ENCODE data around the gene PRUNE2.

PRUNE2 gene

GRCh38 chr9:76619640-76620039, 286.3 kb downstream of the PRUNE2 start:
- Histone ChIP-seq H3K9me3 (ENCODE audit: insufficient read depth, low read length, severe bottlenecking) (no peaks in the 10 kb centered on the region), H3K4me1 (ENCODE audit: insufficient read depth, low read length) (no peaks in the 10 kb centered on the region), H3K4me2 (ENCODE audit: insufficient read depth, low read length) (no peak overlapping the region), H3K79me2 (ENCODE audit: insufficient read depth, low read length) (no peaks in the 10 kb centered on the region), H3K9ac (ENCODE audit: low read depth, low read length) (no peak overlapping the region), H3K36me3 (ENCODE audit: insufficient read depth, low read length) (no peaks in the 10 kb centered on the region), H2AFZ (ENCODE audit: low read depth, low read length) (no peak overlapping the region), H4K20me1 (ENCODE audit: insufficient read depth, low read length) (no peaks in the 10 kb centered on the region), H3K27me3 (ENCODE audit: insufficient read depth, low read length, poor library complexity) (no peaks in the 10 kb centered on the region), H3K4me3 (ENCODE audit: low read depth in 1 of 2, low read length in 2 of 2) (no peak overlapping the region), H3K27ac (ENCODE audit: low read length) (no peak overlapping the region)
- ATAC-seq (ENCODE audit: insufficient read depth, low read depth) = no peak
- DNase-seq = no peak
- no peak for TF ChIP-seq EZH2 (IDR thresholded peaks at IDR 0.05; ENCODE audit: borderline replicate concordance, low read depth, low read length, severe bottlenecking)
- no peak for TF ChIP-seq CTCF (IDR thresholded peaks at IDR 0.05; ENCODE audit: borderline replicate concordance, extremely low read depth, low read length, poor library complexity, severe bottlenecking)

GRCh38 chr9:76619197-76619596, 286.7 kb downstream of the PRUNE2 start:
- H3K4me2 ChIP-seq (ENCODE audit: insufficient read depth, low read length) = no peak overlapping the region
- no peaks in the 10 kb centered on the region for H3K79me2 ChIP-seq (ENCODE audit: insufficient read depth, low read length)
- no peaks in the 10 kb centered on the region for H3K4me1 ChIP-seq (ENCODE audit: insufficient read depth, low read length)
- H2AFZ ChIP-seq (ENCODE audit: low read depth, low read length) = no peak overlapping the region
- no peaks in the 10 kb centered on the region for H3K9me3 ChIP-seq (ENCODE audit: insufficient read depth, low read length, severe bottlenecking)
- H3K27me3 ChIP-seq (ENCODE audit: insufficient read depth, low read length, poor library complexity) = no peaks in the 10 kb centered on the region
- TF ChIP-seq CTCF (IDR thresholded peaks at IDR 0.05; ENCODE audit: borderline replicate concordance, extremely low read depth, low read length, poor library complexity, severe bottlenecking) (no peak), EZH2 (IDR thresholded peaks at IDR 0.05; ENCODE audit: borderline replicate concordance, low read depth, low read length, severe bottlenecking) (no peak)
- H3K36me3 ChIP-seq (ENCODE audit: insufficient read depth, low read length) = no peaks in the 10 kb centered on the region
- no peaks in the 10 kb centered on the region for H4K20me1 ChIP-seq (ENCODE audit: insufficient read depth, low read length)
- ATAC-seq (ENCODE audit: insufficient read depth, low read depth) (no peak), DNase-seq (no peak)
- H3K27ac ChIP-seq (ENCODE audit: low read length) = no peak overlapping the region
- H3K4me3 ChIP-seq (ENCODE audit: low read depth in 1 of 2, low read length in 2 of 2) = no peak overlapping the region
- H3K9ac ChIP-seq (ENCODE audit: low read depth, low read length) = no peak overlapping the region

GRCh38 chr9:76618762-76619161, 287.2 kb downstream of the PRUNE2 start:
- Histone ChIP-seq H3K4me2 (ENCODE audit: insufficient read depth, low read length) (no peak overlapping the region), H3K79me2 (ENCODE audit: insufficient read depth, low read length) (no peaks in the 10 kb centered on the region), H3K27ac (ENCODE audit: low read length) (no peak overlapping the region), H3K27me3 (ENCODE audit: insufficient read depth, low read length, poor library complexity) (no peaks in the 10 kb centered on the region), H3K36me3 (ENCODE audit: insufficient read depth, low read length) (no peaks in the 10 kb centered on the region), H3K4me1 (ENCODE audit: insufficient read depth, low read length) (no peaks in the 10 kb centered on the region), H3K9ac (ENCODE audit: low read depth, low read length) (no peak overlapping the region), H3K4me3 (ENCODE audit: low read depth in 1 of 2, low read length in 2 of 2) (no peak overlapping the region), H4K20me1 (ENCODE audit: insufficient read depth, low read length) (no peaks in the 10 kb centered on the region), H2AFZ (ENCODE audit: low read depth, low read length) (no peak overlapping the region), H3K9me3 (ENCODE audit: insufficient read depth, low read length, severe bottlenecking) (no peaks in the 10 kb centered on the region)
- TF ChIP-seq EZH2 (IDR thresholded peaks at IDR 0.05; ENCODE audit: borderline replicate concordance, low read depth, low read length, severe bottlenecking) (no peak), CTCF (IDR thresholded peaks at IDR 0.05; ENCODE audit: borderline replicate concordance, extremely low read depth, low read length, poor library complexity, severe bottlenecking) (no peak)
- ATAC-seq (ENCODE audit: insufficient read depth, low read depth) = no peak
- no peak for DNase-seq
